Brain microvascular endothelial cell (primary cell): Measurements from ENCODE around the gene TAF4.
"Not testable (repeated sequence)": the region's sequence is repeated elsewhere in the genome, so short reads cannot be mapped to it uniquely, and the experiment has no call there.

Source experiments
- DNase-seq: peaks from one replicate; pipeline ENCODE4 v3.0.0-alpha.2; 2020
- H3K27ac ChIP-seq: fragments of 250-450 bp; sonication (Bioruptor Pico); 2 replicates; pipeline ENCODE4 v1.5.1; 2020; ENCODE audit warnings: mild to moderate bottlenecking, moderate library complexity
- H3K27me3 ChIP-seq: fragments of 250-450 bp; sonication (Bioruptor Pico); replicated peaks from 2 replicates; pipeline ENCODE4 v1.5.1; 2020; ENCODE audit warnings: mild to moderate bottlenecking
- H3K36me3 ChIP-seq: fragments of 250-450 bp; sonication (Bioruptor Pico); replicated peaks from 2 replicates; pipeline ENCODE4 v1.5.1; 2020; ENCODE audit warnings: mild to moderate bottlenecking
- H3K4me3 ChIP-seq: 2 replicates; pipeline ENCODE4 v1.5.1; 2011; ENCODE audit warnings: low read depth, mild to moderate bottlenecking, control low read depth, low read length, moderate library complexity
- CTCF ChIP-seq: IDR thresholded peaks from 2 replicates; pipeline ENCODE4 v1.5.1; 2011; ENCODE audit warnings: low read depth, mild to moderate bottlenecking, moderate library complexity, low read length, control low read depth, inconsistent platforms; ENCODE audit errors: missing control alignments
- in situ Hi-C: cut with HindIII; loops from 2 replicates; pipeline ENCODE4 v1.10.0; 2017; ENCODE audit warnings: low sequenced_read_pairs, low pct_ligation_motif_present

The TAF4 gene

GRCh38 chr20:62085206-62085605, 19.5 kb upstream of the TAF4 start:
- Histone ChIP-seq H3K27me3 (no peaks in the 10 kb centered on the region), H3K27ac (no peak overlapping the region), H3K4me3 (no peak overlapping the region), H3K36me3 (no peaks in the 10 kb centered on the region)
- no peak for TF ChIP-seq CTCF
- DNase-seq = no peak
- in situ Hi-C loops = no loop called here

- H3K36me3 ChIP-seq, H3K4me3 ChIP-seq, H3K27ac ChIP-seq, DNase-seq, H3K27me3 ChIP-seq, in situ Hi-C loops: not testable (repeated sequence)
These were observed 18.5 kb upstream of the TAF4 start for GRCh38 chr20:62084224-62084623.

GRCh38 chr20:62083312-62083711, 17.6 kb upstream of the TAF4 start:
- TF ChIP-seq CTCF = no peak
- Histone ChIP-seq H3K4me3 (no peak overlapping the region), H3K27me3 (no peaks in the 10 kb centered on the region), H3K27ac (no peak overlapping the region), H3K36me3 (no peaks in the 10 kb centered on the region)
- in situ Hi-C loops = no loop called here
- no peak for DNase-seq

DNA sequence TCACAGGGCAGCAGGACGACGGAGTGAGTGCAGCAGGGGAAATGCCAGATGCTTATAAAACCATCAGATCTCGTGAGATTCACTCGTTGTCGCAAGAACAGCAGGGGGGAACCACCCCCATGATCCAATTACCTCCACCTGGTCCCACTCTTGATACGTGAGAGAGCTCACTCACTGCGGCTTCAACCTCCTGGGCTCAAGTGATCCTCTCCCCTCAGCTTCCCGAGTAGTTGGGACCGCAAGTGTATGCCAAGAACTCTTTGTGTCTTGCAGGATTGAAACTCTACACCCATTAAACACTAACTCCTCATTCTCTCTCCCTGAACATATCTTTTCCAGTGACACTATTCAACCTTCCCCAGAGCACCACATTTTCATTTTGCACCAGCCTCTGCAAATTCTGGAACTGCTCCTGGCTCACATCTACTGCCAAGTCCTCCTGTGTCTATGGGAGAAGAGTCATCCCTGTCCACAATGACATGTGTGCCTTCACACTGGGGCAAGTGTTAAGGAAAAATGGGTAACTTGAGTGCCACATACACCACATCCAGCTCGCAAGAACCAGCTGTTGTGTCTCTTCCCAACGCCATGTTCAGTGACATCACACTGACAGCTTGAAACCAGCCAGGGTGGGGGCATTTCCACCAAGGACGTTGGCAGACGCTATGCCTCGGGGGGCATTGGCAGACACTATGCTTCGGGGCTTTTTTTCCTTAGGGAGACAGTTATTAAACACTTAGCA, 14.7 kb upstream of the TAF4 start:
- Histone ChIP-seq H3K27ac (no peak overlapping the region), H3K4me3 (no peak overlapping the region), H3K36me3 (no peaks in the 10 kb centered on the region), H3K27me3 (no peaks in the 10 kb centered on the region)
- in situ Hi-C loops = no loop called here
- TF ChIP-seq CTCF = no peak
- DNase-seq = no peak

- in situ Hi-C loops = no loop called here
- Histone ChIP-seq H3K4me3 (no peak overlapping the region), H3K27ac (no peak overlapping the region), H3K27me3 (no peaks in the 10 kb centered on the region), H3K36me3 (no peaks in the 10 kb centered on the region)
- no peak for DNase-seq
- TF ChIP-seq CTCF = no peak
These were observed 13.5 kb upstream of the TAF4 start for GRCh38 chr20:62079166-62079565.

GRCh38 chr20:62073323-62073722, 7.6 kb upstream of the TAF4 start:
- H3K36me3 ChIP-seq = no peaks in the 10 kb centered on the region
- no peaks in the 10 kb centered on the region for H3K27me3 ChIP-seq
- H3K4me3 ChIP-seq = no peak overlapping the region
- H3K27ac ChIP-seq = no peak overlapping the region
- in situ Hi-C loops = no loop called here
- no peak for TF ChIP-seq CTCF
- no peak for DNase-seq

- H3K4me3 ChIP-seq, H3K27me3 ChIP-seq, DNase-seq, H3K27ac ChIP-seq, H3K36me3 ChIP-seq, in situ Hi-C loops: not testable (repeated sequence)
These were observed 6.2 kb upstream of the TAF4 start for GRCh38 chr20:62071669-62072430.
